Lower lobe of right lung (tissue), 2 donors: ENCODE measurements around the gene UNC5C. TPM values are rescaled to one million over a fixed set of nuclear protein-coding genes. Genes with fewer than 3 reads are reported as not detected.

Source experiments
- ATAC-seq, 2 donors: fragments of 200-7000 bp; cut with Tn5 transposase; one replicate each; pipeline ENCODE4 v1.9.1; 2020 to 2022; ENCODE audit warnings: mild to moderate bottlenecking in 2 of 2, moderate library complexity in 2 of 2
- DNase-seq: peaks from one replicate; pipeline ENCODE4 v3.0.0-alpha.2; 2020
- H3K27ac ChIP-seq: fragments of 200-600 bp; one replicate; pipeline ENCODE4 v1.8.0; 2022
- H3K27me3 ChIP-seq: fragments of 200-600 bp; one replicate; pipeline ENCODE4 v1.8.0; 2022; ENCODE audit warnings: low read depth
- H3K36me3 ChIP-seq: fragments of 200-600 bp; one replicate; pipeline ENCODE4 v1.8.0; 2022; ENCODE audit warnings: mild to moderate bottlenecking
- H3K4me1 ChIP-seq: fragments of 200-600 bp; one replicate; pipeline ENCODE4 v1.8.0; 2022
- H3K4me3 ChIP-seq: fragments of 200-600 bp; one replicate; pipeline ENCODE4 v1.8.0; 2022; ENCODE audit warnings: mild to moderate bottlenecking
- H3K9me3 ChIP-seq: fragments of 200-600 bp; one replicate; pipeline ENCODE4 v1.8.0; 2022
- CTCF ChIP-seq: fragments of 200-600 bp; IDR thresholded peaks from one replicate; pipeline ENCODE4 v1.8.0; 2022; ENCODE audit warnings: antibody characterized with exemption, mild to moderate bottlenecking
- intact Hi-C: fragments of 100-400 bp; cut with DNase I; formaldehyde crosslinking; loops from one replicate; pipeline ENCODE4 v1.11.0; 2022
- total RNA-seq: library from RNA; stranded (reverse); fragmentation: NEBNext Ultra II Directional; extraction: Animal tissue kit (Norgen Biotek cat#: 25700); gene quantifications from one replicate; pipeline ENCODE4 v1.2.1, GENCODE V29; 2021
- donor health status: DM: no; HTN: yes; CAD: no; lungs with severe emphysema.

Gene UNC5C
- total RNA-seq, 1 donor from 2014 or later, result 5.1 TPM

- H3K36me3 ChIP-seq, result no peaks in the 10 kb centered on the region
- intact Hi-C loops, result no loop called here
- H3K27me3 ChIP-seq, result no peaks in the 10 kb centered on the region
- H3K4me3 ChIP-seq, result no peak overlapping the region
- H3K27ac ChIP-seq, result no peak overlapping the region
- ATAC-seq (no peak), DNase-seq (no peak)
- H3K9me3 ChIP-seq, result no peaks in the 10 kb centered on the region
- no peak for TF ChIP-seq CTCF
- no peaks in the 10 kb centered on the region for H3K4me1 ChIP-seq
These were observed 389.4 kb downstream of the UNC5C start for GRCh38 chr4:95159384-95159783.

GRCh38 chr4:95158626-95159025 lies 390.1 kb downstream of the UNC5C start:
- no peak for ATAC-seq
- no peak overlapping the region for H3K4me3 ChIP-seq
- no peak for TF ChIP-seq CTCF
- H3K27ac ChIP-seq, result no peak overlapping the region
- H3K36me3 ChIP-seq, result no peaks in the 10 kb centered on the region
- DNase-seq, result no peak
- intact Hi-C loops, result no loop called here
- no peaks in the 10 kb centered on the region for H3K9me3 ChIP-seq
- no peaks in the 10 kb centered on the region for H3K27me3 ChIP-seq
- no peaks in the 10 kb centered on the region for H3K4me1 ChIP-seq

GRCh38 chr4:95158045-95158444 lies 390.7 kb downstream of the UNC5C start:
- intact Hi-C loops, result no loop called here
- Histone ChIP-seq H3K4me1 (no peaks in the 10 kb centered on the region), H3K36me3 (no peaks in the 10 kb centered on the region), H3K27me3 (no peaks in the 10 kb centered on the region), H3K9me3 (no peaks in the 10 kb centered on the region), H3K4me3 (no peak overlapping the region), H3K27ac (no peak overlapping the region)
- TF ChIP-seq CTCF, result no peak
- DNase-seq (no peak), ATAC-seq (no peak)

GRCh38 chr4:95157596-95157995 lies 391.2 kb downstream of the UNC5C start:
- ATAC-seq, result no peak
- no peaks in the 10 kb centered on the region for H3K36me3 ChIP-seq
- intact Hi-C loops, result no loop called here
- TF ChIP-seq CTCF, result no peak
- H3K4me3 ChIP-seq, result no peak overlapping the region
- DNase-seq, result no peak
- H3K27me3 ChIP-seq, result no peaks in the 10 kb centered on the region
- no peaks in the 10 kb centered on the region for H3K9me3 ChIP-seq
- H3K4me1 ChIP-seq, result no peaks in the 10 kb centered on the region
- no peak overlapping the region for H3K27ac ChIP-seq

GRCh38 chr4:95156452-95156765 lies 392.4 kb downstream of the UNC5C start:
- ATAC-seq, result no peak
- H3K27me3 ChIP-seq, result no peaks in the 10 kb centered on the region
- no peaks in the 10 kb centered on the region for H3K36me3 ChIP-seq
- DNase-seq, result no peak
- intact Hi-C loops, result no loop called here
- H3K27ac ChIP-seq, result no peak overlapping the region
- H3K9me3 ChIP-seq, result no peaks in the 10 kb centered on the region
- H3K4me3 ChIP-seq, result no peak overlapping the region
- no peak for TF ChIP-seq CTCF
- H3K4me1 ChIP-seq, result no peaks in the 10 kb centered on the region

GRCh38 chr4:95155759-95156451 lies 392.9 kb downstream of the UNC5C start:
- no peaks in the 10 kb centered on the region for H3K4me1 ChIP-seq
- no peaks in the 10 kb centered on the region for H3K27me3 ChIP-seq
- DNase-seq, result no peak
- no peak for ATAC-seq
- H3K36me3 ChIP-seq, result no peaks in the 10 kb centered on the region
- intact Hi-C loops, result no loop called here
- peak; percentile 60 for TF ChIP-seq CTCF
- no peak overlapping the region for H3K4me3 ChIP-seq
- H3K9me3 ChIP-seq, result no peaks in the 10 kb centered on the region
- H3K27ac ChIP-seq, result no peak overlapping the region
